T47D (cell line): ENCODE data around the gene FASLG.
A peak's percentile ranks its signal among the peaks of the same experiment; 100 is the strongest.

ENCODE experiments used
- DNase-seq, 2 experiments: peaks; one replicate each; pipeline versions ENCODE4 v3.0.0 to v3.0.0-alpha.2; 2011 to 2012; ENCODE audit warnings: low read depth in 1 of 2, low spot score in 1 of 2
- JUND ChIP-seq: IDR thresholded peaks from 2 replicates; pipeline ENCODE4 v1.6.1; 2012; ENCODE audit warnings: low read depth
- in situ Hi-C: cut with HindIII; loops from 2 replicates; pipeline ENCODE4 v1.10.0; 2016; ENCODE audit warnings: low sequenced_read_pairs, low pct_unique_long_range_greater_than_20kb

Gene FASLG

DNA sequence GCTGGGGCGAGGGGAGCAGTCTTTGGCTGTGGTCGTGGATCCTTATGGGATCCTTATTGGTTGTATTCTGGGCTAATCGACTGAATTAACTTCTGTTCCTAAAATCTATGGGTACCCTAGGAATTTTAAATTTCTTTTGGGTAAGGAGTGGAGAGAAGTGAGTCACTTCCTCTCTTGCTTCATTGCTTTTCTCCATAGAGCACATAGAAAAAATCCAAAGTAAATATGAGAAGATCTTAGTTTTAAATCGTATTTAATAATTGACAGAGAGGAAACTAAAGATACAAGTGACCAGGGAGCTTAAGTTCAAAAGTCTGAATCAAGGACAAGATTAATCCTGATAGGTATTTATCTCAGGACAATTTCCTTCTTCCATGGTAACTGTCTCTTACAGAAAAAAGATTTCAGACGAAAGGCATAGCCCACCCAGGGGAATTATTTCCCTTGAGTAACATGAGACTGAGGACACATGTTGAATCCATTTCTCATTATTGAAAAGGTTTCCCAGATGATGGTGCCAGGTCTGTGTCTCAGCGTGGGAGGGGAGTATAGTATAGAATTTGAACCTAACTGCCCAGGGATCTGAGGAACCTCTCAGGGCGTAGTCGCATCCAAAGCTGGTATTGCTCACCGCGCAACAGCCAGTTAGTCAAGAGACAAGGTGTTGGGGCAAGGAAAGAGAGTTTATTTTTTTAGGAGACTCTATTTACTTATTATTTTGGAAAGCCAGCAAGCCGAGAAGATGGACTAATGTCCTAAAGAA lies 28.7 kb upstream of the FASLG start:
- no peak for TF ChIP-seq JUND
- DNase-seq: no peak
- in situ Hi-C loops: no loop called here

DNA sequence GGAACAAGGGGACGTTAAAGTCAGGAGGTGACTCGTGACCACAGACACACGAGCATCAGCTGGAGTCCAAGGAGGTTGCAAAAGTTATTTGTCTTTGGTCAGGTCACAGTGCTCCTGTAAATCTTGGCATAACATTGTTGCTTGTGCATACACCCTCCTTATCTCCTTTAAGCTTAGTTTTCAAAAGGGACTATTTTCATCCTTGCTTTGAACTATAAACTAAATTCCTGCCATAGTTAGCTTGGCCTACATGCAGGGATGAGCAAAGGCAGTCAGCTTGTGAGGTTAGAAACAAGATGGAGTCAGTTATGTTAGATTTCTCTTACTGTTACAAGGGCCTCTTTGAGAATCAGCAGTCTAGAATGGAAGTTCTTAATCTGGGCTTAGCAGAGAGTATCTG lies 28.0 kb upstream of the FASLG start:
- no peak for TF ChIP-seq JUND
- peak in 1 of 2 experiments; percentile 20 for DNase-seq
- in situ Hi-C loops: no loop called here

DNA sequence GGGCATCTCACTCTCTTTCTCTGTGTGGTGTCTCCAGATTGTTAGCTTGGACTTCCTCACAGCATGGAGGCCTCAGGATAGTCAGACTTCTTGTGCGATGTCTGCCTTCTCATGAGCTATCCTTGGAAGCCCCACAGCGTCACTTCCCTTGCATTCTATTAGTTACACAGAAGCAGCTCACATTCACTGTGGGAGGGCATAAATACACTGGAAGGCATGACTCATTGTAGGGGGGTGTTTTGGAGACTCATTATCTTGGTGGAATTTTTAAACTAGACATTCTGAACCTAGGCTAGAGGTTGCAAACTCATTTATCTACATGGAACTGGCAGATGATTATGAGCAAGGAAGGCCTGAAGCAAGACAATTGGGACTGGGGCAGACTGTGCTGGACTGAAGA lies 21.4 kb upstream of the FASLG start:
- DNase-seq: no peak
- TF ChIP-seq JUND: no peak
- in situ Hi-C loops: no loop called here

DNA sequence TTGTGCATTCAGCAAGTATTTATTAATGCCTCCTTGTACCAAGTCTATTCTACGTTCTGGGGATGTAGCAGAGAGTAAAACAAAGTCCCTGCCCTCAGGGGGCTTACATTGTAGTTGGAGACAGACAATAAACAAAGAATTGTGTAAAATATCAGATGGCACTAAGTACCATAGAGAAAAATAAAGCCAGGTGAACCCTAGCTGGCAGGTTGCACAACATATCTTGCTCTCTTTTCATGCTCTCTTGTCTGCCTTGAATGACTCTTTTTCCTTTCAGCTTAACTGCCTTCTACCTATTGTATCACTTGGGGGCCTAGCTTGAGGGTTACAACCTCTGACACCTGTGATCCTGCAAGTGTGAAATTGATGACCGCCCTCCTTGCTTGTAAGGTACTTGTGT lies 20.7 kb upstream of the FASLG start:
- TF ChIP-seq JUND: no peak
- in situ Hi-C loops: no loop called here
- no peak for DNase-seq

DNA sequence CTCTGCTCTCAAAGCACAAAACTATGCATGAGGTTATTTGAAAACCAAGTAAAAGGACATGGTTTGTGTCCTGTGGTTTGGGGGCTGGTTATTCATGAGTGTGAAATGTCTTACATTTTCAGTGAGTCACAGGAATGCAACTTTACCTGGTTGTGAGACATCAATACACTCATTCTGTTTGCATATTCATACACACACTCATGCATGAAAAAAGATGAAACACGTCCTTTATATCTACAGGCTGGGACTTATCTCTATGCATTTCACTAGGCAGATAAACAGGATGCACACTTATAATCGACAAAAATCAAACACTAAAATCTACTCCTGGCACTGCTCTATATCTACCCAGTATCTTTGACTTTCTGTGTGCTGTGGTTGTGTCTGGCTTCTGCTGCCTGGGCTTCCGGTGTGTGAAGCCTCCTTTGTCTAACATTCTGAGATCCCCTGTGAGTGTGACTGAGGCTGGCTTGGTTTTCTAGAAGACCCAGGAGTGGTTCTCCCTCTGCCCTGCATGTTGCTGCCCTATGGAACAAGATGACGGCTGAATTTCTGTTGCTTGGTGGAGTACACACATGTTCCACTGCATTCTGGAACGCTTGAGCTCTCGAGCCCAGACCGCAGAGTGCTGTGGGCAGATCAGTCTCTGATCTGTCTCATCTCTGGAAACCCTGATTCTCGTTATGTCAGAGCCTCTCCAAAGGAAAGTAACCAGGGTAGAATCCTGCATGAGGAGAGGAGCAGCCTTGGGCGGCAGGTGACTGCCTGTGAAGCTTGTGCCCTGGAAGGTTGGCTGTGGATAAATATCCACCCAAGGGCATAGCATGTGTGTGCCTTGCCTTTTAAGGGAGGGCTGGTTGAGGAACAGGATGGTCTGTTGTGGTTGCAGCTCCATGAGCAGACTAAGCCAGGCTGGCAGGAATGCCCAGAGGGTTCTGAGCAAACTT lies 19.7 kb upstream of the FASLG start:
- TF ChIP-seq JUND: no peak
- in situ Hi-C loops: no loop called here
- DNase-seq: peak in 1 of 2 experiments; percentile 70

DNA sequence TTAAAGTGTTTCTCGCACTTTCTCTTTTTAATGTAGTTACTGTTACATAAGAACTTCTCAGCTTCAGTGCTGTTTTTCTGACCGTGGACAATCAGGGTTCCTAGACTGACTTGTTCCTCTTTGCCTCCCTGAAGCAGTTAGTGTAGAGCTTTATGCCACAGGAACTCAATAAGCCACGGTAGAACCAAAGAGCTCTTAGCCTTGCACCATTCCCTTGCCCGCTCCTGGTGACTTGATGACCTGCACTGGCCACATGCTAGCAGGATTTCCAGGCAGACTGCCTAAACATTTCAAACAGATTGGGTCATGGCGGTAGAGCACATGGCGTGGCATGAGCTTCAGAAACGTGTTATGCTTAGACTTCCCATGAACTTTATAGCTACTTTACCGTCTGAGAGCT lies 18.8 kb upstream of the FASLG start:
- DNase-seq: no peak
- in situ Hi-C loops: no loop called here
- no peak for TF ChIP-seq JUND

DNA sequence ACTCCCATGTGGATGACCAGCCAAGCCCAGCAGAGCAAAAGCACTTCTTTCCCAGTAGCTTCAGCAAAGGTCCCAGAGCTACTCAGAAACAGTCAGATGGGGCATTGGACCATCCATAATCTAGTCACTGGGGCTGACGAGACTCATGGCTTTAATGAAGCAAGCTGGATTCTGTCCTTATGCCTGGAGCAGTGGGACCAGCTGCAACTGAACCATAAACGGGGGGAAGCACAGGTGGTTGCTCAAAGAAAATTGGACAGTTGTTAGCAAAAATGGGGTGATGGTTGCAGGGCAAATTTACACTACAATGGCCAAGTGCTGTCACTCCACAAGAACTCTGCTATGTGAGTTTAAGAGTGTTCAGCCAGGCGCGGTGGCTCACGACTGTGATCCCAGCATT lies 17.4 kb upstream of the FASLG start:
- TF ChIP-seq JUND: no peak
- no peak for DNase-seq
- in situ Hi-C loops: no loop called here

DNA sequence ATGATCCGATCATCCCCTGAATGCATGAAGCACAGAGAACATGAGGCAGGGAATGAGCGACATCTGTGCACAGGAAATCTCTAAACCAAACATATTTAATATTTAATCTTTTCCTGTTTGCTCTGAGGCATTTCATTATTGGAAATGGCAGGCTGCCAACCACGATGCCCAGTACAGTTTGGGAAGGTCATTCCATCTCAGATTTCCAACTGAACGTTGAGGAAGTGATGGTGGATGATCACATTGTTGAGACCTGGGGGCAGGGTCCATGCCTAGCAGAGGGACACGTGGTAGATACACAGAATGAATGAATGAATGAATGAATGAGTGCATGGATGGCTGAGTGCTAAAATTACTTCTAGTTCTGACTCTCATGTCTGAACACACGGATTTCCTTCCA lies 15.9 kb upstream of the FASLG start:
- peak in 1 of 2 experiments; percentile 30 for DNase-seq
- in situ Hi-C loops: no loop called here
- TF ChIP-seq JUND: no peak

DNA sequence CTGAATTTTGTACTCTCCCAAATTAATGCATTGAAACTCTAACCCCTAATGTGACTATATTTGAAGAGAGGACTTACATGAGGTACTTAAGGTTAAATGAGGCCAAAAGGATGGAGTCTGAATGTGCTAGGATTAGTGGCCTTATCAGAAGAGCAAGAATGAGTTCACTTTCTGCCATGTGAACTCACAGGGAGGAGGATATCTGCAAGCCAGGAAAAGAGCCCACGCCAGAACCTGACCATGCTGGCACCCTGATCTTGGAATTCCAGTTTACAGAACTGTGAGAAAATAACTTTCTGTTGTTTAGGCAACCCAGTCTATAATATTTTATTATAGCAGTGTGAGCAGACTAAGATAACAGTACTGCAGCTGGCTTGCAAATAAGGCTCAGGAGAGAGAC lies 12.2 kb upstream of the FASLG start:
- in situ Hi-C loops: no loop called here
- no peak for DNase-seq
- no peak for TF ChIP-seq JUND

DNA sequence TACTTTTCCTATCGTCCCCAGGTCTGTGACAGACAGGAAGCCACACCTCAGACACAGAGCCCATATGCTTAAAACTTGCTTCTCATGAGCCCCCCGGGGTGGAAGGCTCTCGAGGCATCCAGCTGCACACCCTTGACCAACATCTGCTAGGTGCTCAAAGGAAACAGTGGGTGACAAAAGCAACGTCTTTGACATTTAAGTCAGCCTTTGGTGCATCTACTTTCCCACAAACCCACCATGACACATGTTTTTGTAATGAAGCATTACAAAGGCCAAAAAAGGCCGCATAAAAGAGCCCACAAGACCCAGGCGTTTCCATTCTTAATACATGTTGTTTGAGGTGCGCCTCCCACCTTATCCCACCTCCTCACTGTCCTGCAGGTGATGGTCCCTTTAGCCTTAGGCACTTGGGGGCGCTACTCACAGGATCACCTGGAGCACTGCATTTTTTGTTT lies 11.8 kb upstream of the FASLG start:
- in situ Hi-C loops: no loop called here
- TF ChIP-seq JUND: no peak
- DNase-seq: no peak

DNA sequence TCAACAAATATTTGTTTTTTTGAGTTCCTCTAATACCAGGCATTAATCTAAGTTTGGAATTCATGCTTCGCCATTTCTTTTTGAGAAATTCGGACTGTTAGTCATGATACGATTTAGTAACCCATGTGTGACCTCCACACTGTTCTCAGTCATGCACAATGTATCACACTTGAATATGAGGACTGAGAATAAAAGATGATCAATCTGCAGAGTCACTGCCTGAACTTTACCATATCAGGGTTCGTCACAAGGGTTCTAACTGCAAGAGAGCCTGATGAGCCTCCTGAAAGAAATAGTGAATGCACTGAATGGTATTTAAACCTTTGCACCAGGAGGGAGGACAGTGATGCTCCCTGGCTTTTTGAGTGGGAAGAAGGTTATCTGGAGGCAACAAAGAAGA lies 10.9 kb upstream of the FASLG start:
- TF ChIP-seq JUND: no peak
- in situ Hi-C loops: no loop called here
- no peak for DNase-seq

DNA sequence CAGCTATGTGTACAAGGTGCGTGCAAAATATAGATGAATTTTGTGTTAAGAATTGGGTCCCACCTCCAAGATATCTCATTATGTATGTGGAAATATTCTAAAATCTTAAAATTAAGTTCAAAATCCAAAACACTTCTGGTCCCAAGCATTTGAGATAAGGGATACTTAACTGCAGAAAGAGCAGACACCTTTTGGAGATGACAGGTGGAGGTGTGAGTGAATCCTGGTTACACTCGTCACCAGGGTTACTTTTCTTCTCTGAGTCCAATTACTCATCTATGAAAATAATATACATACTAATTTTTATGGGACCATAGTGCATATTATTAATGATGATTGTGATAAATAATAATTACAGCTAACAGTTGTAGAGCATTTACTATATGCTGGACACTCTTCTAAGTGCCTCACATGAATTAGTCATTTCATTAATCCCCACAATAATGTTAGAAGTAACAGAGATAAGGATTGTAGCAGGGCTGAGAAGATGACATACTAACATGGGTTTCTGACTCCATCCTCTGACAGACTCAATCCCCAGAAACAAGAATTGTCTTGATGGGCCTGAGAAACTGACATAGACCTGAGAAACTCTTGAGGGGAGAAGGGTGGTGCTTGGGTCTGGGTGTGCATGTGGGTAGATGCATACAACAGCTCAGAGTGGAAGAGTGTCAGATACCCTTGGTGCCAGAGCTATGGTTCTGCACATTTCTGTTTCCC lies 8.3 kb upstream of the FASLG start:
- no peak for DNase-seq
- TF ChIP-seq JUND: no peak
- in situ Hi-C loops: no loop called here
